SKM-1 treated with dmso at 0.1 percent for 144 hours (cell line): Measurements from ENCODE around the gene CAMSAP1.

Source experiments
- DNase-seq: peaks from one replicate; lab custom pipeline; 2025; ENCODE audit not compliant: unreplicated experiment; lab: John Stamatoyannopoulos, UW

CAMSAP1 gene

DNA sequence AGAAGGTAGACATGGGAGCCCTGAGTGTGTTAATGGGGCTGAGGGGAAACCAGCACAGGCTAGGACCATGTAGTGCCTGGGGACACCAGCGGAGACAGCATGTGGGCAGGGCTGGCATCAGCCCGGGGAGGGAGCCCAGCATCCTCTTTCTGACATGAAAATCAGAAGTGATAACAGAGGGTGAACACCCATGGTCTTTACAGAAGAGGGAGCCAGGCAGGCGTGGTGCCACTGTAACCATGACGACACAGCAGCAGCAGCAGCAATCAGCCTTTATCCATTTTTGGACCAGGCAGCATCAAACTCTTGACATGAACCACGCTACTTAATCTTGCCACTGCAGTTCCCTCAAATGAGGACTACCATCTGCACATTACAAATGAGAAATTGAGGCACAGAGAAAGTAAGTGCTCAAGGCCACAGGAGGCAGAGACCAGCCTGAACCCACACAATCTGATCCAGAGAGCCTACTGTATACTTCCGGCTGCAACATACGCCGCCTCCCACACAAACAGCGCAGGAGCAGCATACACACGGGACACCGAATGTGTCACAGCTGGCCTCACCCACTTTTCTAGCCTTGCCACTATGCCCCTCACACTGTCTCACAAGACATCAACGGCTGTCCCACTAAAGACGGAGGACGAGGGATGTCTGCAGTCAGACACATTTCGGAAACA, 23.8 kb downstream of the CAMSAP1 start:
- DNase-seq = no peak

DNA sequence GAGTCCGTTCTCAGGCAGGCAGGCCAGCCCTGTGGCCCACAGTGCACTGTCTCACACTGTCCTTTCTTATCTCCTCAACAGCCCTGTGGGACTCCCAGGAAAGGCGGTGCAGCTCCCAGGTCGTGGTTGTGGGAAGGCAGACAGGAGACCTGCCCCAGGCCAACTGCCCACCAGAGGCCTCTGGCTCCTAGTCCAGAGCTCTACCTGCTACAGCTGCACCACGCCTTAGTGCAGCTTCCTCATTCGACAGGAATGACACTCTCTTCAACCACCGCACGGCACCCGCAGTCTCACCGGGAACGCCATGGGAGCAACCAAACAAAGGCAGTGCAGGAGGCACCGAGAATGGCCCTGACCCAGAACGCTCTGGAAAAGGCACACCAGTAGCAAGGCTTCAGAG, 25.3 kb downstream of the CAMSAP1 start:
- DNase-seq = no peak

DNA sequence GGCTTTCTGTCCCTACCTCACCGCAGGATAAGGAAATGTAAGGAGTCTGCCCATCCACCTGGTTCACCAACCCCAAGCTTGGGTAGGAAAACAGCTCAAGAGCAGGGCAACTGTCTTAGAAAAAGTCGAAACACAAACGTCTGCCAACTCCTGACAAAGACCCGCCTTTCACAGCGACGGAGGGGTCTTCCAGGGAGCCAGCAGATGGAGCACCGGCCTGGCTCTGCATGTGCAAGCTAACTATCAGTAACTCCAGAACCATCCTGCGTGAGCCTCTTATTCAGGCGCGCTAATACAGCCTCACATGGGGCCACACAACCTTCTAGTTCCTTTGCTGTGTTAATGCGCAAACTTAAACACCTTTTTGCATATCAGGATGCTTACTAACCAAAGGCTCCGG, 26.9 kb downstream of the CAMSAP1 start:
- DNase-seq = no peak

GRCh38 chr9:135879619-135880018, 27.7 kb downstream of the CAMSAP1 start:
- no peak for DNase-seq

DNA sequence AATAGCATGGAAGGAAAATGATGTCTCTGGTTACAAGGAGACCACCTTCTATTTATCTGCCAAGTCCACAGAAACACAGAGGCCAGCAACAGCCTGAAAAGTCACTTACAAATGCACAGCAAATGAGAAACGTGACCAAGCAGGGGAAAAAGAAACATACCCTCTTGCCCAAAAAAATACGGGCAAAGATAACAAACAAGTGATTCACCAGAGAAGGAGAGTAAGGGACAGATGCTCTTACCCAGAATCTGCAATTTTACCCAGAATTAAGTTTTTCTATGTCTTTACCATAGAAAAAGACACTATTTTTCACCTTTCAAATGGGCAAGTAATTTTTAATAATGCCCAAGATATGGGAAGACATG, 28.1 kb downstream of the CAMSAP1 start:
- DNase-seq = no peak

- no peak for DNase-seq
Observed at GRCh38 chr9:135878528-135879236, 28.7 kb downstream of the CAMSAP1 start.

DNA sequence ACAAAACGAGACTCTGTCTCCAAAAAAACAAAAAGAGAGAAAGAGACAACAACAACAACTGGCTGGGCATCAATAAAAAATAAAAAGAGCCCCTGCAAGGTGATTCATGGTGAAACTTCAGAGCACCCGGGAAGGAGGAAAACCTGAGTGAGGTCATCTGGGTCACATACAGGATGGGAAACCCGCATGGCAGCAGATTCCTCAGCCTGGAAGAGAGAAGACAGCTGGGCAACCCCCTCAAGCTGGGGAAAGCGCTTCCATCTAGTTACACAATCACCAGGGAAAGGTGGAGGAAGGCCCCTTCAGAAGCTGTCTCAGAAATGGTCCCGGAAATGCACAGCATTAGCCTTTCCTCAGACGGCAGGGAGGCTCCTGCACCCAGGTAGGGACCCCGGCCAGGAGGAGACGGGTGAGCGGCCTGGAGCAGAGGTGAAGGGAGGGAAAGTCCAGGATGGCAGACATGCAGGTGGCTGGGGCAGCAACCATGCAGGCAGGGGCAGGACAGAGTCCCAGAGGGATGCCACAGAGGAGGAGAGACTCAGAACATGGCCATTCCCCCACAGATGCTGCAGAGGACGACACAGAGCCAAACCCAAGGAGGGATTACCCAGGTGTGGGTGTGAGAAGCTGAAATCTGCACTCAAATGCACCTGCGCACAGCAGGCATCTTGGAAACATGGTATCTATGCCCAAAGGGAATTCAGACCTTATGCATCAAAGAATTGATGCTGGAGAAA, 29.4 kb downstream of the CAMSAP1 start:
- DNase-seq = no peak

- no peak for DNase-seq
Observed at GRCh38 chr9:135876936-135877335, 30.4 kb downstream of the CAMSAP1 start.

DNA sequence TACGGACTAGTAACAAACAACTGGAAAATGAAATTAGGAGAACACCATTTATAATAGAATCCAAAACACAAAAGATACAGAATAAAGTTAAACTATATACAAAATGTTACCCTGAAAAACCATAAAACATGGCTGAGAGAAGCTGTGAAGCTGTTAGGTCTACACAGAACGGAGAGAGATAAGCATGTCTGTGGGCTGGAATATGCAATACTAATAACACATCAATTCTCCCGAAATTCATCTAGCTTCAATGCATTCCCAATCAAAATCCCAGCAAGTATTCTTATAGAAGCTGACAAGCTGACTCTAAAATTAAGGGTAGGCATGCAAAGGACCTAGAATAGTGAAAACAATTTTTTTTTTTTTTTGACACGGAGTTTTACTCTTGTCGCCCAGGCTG, 32.5 kb downstream of the CAMSAP1 start:
- no peak for DNase-seq

DNA sequence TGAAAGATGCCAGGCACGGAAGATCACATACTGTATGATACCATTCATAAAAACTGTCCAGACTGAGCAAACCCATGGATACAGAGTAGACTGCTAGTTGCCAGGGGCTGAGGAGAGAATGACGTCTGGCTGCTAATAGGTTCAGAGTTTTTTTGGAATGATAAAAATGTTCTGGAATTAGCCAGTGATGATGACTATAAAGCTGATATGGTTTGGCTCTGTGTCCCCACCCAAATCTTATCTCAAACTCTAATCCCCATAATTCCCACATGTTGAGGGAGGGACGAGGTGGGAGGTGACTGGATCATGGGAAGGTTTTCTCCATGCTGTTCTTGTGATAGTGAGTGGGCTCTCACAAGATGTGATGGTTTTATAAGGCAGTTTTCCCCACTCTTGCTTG, 37.4 kb downstream of the CAMSAP1 start:
- no peak for DNase-seq

- no peak for DNase-seq
Observed at GRCh38 chr9:135865531-135865930, 41.8 kb downstream of the CAMSAP1 start.

DNA sequence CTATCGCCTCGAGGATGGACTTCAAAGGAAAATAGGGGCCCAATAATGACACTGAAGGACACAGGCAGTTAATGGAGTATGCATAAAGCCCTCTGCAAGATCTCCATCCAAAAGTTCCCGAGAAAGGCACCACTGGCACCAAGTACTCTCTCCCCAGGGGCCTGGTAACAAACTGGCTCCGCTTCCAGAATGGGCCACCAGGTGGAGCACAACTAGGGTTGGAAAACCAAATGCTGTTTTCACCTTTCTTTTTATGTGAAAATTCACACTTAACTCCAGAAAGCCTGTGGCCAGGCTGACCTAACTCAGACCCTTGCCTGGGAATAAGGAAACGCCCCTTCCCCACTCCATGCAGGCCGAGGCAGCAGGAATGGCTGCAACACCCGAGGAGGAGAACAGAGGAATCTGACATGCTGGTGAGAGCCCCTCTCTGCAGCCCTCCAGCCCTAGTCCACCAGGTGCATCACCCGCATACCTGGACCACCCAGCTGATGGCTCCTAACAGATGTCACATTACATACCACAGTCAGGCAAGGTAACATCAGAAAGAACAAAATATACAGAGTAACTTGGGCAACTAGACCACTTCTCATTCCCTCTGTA, 42.8 kb downstream of the CAMSAP1 start:
- peak; percentile 13 for DNase-seq

DNA sequence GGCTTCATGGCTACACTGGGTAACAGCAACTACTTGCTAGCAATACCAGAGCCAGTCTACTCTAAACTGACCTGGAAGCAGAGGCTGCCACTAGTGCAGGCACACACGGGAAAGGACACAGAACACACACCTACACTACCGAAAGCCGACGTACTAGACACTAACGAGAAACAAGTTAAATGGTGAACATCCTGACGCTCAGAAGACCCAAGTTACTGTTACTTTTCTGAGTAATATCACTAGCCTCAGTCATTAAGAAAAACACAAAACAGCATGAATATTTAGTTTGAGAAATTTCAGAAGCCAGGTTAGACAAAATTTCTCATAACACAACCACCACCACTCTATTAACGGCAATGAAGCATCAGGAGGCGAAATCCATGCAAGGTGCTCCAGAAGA, 44.5 kb downstream of the CAMSAP1 start:
- DNase-seq = no peak

DNA sequence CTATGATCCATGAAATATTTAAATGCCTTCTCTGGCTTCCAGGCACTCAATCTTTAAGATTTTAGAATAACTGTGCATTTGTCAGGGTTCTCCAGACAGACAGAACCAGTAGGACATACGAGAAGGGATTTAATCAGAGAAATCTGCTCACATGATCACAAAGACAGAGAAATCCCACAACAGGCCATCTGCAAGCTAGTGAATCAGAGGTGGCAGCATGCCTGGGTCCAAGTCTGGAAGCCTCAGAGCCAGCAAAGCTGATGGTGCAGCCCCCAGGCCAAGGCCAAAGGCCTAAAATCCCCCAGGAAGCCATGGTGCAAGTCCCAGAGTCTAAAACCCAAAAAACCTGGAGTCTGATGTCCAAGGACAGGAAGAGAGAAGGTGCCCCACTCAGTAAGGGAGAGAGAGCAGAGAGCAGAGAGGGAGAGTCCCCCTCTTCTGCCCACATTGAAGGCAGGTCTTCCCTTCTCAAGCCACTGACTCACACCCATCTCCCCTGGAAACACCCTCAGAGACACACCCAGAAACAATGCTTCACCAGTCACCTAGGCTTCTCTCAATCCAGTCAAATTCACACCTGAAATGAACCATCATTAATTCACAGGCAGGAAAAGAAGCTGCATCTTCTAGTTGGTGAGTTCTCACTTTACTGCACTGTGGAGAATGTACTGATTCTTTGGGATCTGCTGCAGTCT, 48.7 kb downstream of the CAMSAP1 start:
- no peak for DNase-seq

GRCh38 chr9:135857843-135858242, 49.5 kb downstream of the CAMSAP1 start:
- no peak for DNase-seq

GRCh38 chr9:135857371-135857786, 50.0 kb downstream of the CAMSAP1 start:
- DNase-seq = no peak

DNA sequence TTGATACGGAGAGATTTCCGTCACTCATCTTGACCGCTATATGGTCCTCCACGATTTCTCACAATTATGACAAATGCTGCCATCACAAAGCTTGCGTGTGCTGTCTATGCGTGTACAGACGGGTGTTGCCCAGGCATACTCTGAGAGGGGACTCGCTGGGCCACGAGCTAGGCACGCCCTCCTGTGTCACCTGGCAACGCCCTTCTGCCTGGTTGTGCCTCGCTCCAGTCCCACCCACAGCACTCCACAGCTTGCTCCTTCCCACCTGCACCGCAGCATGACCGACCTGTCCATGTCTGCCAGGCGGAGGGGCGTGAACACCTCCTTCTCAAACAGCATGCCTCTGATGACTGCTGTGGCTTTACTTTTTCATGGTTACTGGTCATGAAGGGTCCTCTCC, 55.6 kb downstream of the CAMSAP1 start:
- DNase-seq = no peak

DNA sequence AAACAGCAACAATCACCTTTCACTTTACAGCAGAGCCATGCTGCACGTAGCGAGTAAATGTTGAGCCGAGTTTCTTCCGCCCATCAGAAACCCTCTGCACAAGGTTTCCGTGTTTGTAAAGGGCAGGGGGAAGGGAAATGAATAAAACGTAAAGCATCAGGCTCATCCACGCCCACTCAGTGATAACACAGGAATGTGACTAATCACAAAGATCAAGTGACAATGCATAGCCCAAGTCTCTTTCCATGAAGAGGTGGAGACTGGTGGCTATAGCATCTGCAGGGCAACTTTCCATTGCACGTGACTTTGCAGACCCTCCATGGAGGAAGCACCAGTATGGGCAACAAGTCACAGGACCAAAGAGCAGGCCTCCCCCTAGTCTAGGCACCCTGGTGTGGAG, 56.6 kb downstream of the CAMSAP1 start:
- no peak for DNase-seq

DNA sequence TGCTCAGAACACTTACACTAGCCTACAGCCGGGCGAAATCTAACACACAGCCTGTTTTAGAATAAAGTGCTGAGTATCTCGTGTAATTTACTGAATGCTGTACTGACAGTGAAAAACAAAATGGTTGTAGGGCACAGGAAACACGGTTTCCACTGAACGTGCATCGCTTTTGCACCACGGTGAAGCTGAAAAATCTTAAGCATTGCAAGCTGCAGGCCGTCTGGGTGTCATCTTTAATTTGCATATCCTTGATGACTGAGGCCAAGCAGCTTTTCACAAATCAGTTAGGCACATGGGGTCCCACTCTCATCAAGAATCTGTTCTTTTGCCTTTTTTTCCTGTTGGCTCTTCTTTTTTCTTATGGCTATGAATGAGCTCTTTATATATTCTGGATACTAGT, 58.2 kb downstream of the CAMSAP1 start:
- DNase-seq = no peak

DNA sequence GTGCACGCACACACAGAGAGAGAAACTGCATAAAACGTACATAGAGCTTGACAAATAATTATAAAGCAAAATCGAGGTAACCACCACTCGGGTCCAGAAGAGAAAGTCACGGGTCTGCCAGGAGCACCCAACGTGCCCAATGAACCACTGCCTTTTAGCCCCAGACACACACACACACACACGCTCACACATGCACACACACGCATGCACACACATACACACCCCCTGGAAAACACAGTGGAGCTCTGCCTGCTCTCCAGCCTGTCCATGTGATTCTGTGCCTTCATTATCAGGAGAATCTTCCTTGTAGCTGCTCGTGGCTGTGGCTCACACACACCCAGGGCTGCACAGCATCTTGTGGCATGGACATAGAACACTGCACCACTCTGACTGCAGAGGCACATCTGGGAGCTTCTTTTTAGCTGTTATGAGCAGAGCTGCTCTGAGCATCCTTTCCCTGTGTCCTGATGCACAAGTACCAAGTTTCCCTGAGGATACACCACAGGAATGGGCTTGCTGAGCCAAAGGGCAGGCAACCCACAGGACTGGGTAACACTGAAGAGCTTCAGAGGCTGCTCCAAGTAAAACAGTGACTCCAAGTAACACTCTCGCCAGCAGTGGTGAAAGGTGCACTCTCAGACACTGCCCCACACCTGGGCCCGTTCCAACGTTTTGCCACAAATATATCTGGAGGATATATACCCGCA, 58.9 kb downstream of the CAMSAP1 start:
- DNase-seq = no peak

DNA sequence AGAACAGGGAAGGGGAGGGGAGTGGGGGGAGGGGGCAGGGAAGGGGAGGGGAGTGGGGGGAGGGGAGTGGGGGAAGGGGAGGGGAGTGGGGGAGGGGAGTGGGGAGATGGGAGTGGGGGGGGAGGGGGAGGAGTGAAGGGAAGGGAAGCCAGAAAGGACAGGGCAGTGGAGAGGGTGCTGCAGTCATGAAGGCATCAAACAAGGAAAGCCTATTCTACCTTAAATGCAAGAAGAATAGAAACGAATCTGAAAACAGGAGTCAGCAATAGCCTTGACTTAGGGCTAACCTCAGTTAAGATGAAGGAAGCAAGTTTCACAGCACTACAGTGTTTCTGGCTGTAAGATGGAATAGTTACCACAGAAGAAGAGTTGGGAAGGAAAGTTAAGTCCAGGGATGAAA, 59.5 kb downstream of the CAMSAP1 start:
- no peak for DNase-seq
